Panc1 (cell line): ENCODE results near the gene INPP5A. TPM values are rescaled to one million over a fixed set of nuclear protein-coding genes. Genes with fewer than 3 reads are reported as not detected.

Source experiments
- ATAC-seq: fragments of 200-7000 bp; cut with Tn5 transposase; 2 replicates; pipeline ENCODE4 v1.9.1; 2020; ENCODE audit warnings: mild to moderate bottlenecking, moderate library complexity
- BruUV-seq: library from RNA; stranded (reverse); fragments of 400-500 nt; replicated peaks from 2 replicates; lab custom pipeline; 2021; lab: Mats Ljungman, UMichigan
- CTCF ChIA-PET: fragments of 300-600 bp; sonication (Branson Sonifier 250); formaldehyde crosslinking; loops from one replicate; lab custom pipeline; 2022; ENCODE audit warnings: antibody characterized with exemption; lab: Charles Lee
- POLR2A ChIA-PET: fragments of 300-600 bp; sonication (Branson Sonifier 250); formaldehyde crosslinking; loops from one replicate; lab custom pipeline; 2022; ENCODE audit warnings: antibody characterized with exemption; lab: Charles Lee
- DNase-seq: peaks from one replicate; pipeline ENCODE4 v3.0.0-alpha.2; 2010; ENCODE audit warnings: low read depth, low spot score
- H3K27ac ChIP-seq: 2 replicates; pipeline ENCODE4 v1.5.1; 2011; ENCODE audit warnings: mild to moderate bottlenecking, low read length, inconsistent platforms
- H3K27me3 ChIP-seq: fragments of 200-500 bp; sonication (Bioruptor generic); 2 replicates; pipeline ENCODE4 v1.6.0; 2014; ENCODE audit warnings: low read length, inconsistent platforms; ENCODE audit not compliant: control insufficient read depth, insufficient read depth
- H3K36me3 ChIP-seq: fragments of 200-500 bp; sonication (Bioruptor generic); 2 replicates; pipeline ENCODE4 v1.5.1; 2014; ENCODE audit warnings: inconsistent platforms, mild to moderate bottlenecking, low read length, moderate library complexity; ENCODE audit not compliant: control insufficient read depth, insufficient read depth
- H3K4me1 ChIP-seq: 2 replicates; pipeline ENCODE4 v1.5.1; 2011; ENCODE audit warnings: inconsistent platforms, mild to moderate bottlenecking, low read length, moderate library complexity; ENCODE audit not compliant: control insufficient read depth, insufficient read depth
- H3K4me3 ChIP-seq, 2 experiments: 2 replicates each; pipeline ENCODE4 v1.5.1; 2011 to 2012; ENCODE audit warnings: low read depth in 2 of 2, low read length in 2 of 2, mild to moderate bottlenecking in 2 of 2, inconsistent platforms in 1 of 2, moderate library complexity in 1 of 2
- H3K9me3 ChIP-seq: fragments of 200-500 bp; sonication (Bioruptor generic); 2 replicates; pipeline ENCODE4 v1.5.1; 2014; ENCODE audit warnings: low read depth, mild to moderate bottlenecking, inconsistent platforms, low read length, moderate library complexity; ENCODE audit not compliant: control insufficient read depth, insufficient read depth
- POLR2AphosphoS5 ChIP-seq: IDR thresholded peaks from 2 replicates; pipeline ENCODE4 v1.6.1; 2012; ENCODE audit warnings: mild to moderate bottlenecking, low read depth, low read length, moderate library complexity
- SIN3A ChIP-seq: IDR thresholded peaks from 2 replicates; pipeline ENCODE4 v1.6.1; 2012; ENCODE audit warnings: low read depth, mild to moderate bottlenecking, low read length, moderate library complexity, borderline replicate concordance; ENCODE audit not compliant: insufficient read depth
- TCF7L2 ChIP-seq: IDR thresholded peaks from 2 replicates; pipeline ENCODE4 v1.6.1; 2011; ENCODE audit warnings: mild to moderate bottlenecking, low read depth, low read length, inconsistent platforms
- in situ Hi-C: cut with HindIII; loops from 2 replicates; pipeline ENCODE4 v1.10.0; 2016; ENCODE audit warnings: low sequenced_read_pairs, low pct_unique_long_range_greater_than_20kb
- intact Hi-C: fragments of 100-400 bp; cut with micrococcal nuclease; formaldehyde crosslinking; loops from one replicate; pipeline ENCODE4 v1.10.0; 2022; ENCODE audit not compliant: unreplicated experiment
- total RNA-seq: library from RNA; stranded (reverse); gene quantifications from one replicate; pipeline ENCODE4 v1.2.1, GENCODE V29; 2021; ENCODE audit not compliant: unreplicated experiment
- TF ChIP-seq, protein P1 (sequence below), 2 experiments: IDR thresholded peaks; 2 replicates each; pipeline ENCODE4 v1.6.1; 2011 to 2012; ENCODE audit warnings: low read depth in 2 of 2, control low read depth in 1 of 2, low read length in 1 of 2, mild to moderate bottlenecking in 1 of 2, moderate library complexity in 1 of 2; ENCODE audit not compliant: insufficient read depth in 1 of 2
- TF ChIP-seq, protein P2 (sequence below): fragments of 450-650 bp; IDR thresholded peaks from 2 replicates; pipeline ENCODE4 v1.5.1; 2017; ENCODE audit warnings: mild to moderate bottlenecking

INPP5A gene
- total RNA-seq, 1 experiment from 2014 or later, result 60.0 TPM

DNA sequence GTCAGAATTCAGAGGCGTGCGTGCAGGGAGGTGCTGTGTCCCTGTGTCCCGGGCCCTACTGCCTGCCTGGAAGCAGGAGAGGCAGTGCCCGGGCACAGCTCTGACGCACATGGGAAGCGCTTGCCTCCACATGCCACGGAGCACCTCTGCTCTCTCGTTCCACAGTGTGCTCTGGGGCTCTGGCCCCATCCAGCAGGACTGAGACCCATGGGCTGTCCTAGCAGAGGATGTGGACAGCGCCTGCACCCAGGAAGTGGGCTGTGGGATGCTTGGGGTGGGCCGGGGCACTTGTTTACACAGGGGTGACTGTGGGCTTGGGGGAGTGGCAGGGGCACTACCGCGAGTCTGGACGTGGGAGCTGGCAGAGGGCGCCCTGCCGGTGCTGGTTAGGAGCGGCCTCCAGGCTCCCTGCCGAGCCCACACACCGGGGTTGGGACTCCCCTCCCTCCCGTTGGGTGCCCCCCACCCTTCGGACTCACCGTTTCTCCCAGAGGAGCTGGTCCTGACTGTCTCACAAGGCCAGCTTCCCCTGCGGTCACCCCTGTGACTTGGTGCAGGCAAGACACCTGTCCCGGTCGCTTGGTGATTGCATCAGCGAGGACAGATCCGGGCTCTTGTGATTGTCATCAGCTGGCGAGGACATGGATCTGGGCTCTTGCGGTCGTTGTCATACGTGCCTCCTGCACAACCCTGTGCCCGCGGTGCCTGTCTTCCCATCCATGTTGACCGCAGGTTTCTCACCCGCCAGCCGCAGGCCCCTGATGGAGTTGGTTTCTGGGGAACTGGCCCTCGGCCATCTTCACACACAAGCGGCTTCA is 165.2 kb downstream of the INPP5A start:
- no peaks in the 10 kb centered on the region for H3K4me1 ChIP-seq
- no peak overlapping the region for H3K27ac ChIP-seq
- ATAC-seq, result no peak
- ChIA-PET POLR2A (no interaction called here), CTCF (no interaction called here)
- no peaks in the 10 kb centered on the region for H3K36me3 ChIP-seq
- H3K27me3 ChIP-seq, result no peaks in the 10 kb centered on the region
- intact Hi-C loops (no loop called here), in situ Hi-C loops (no loop called here)
- no peak for DNase-seq
- no TSS peak for BruUV-seq
- TF ChIP-seq TCF7L2, result no peak
- TF ChIP-seq POLR2AphosphoS5, result no peak
- TF ChIP-seq, protein P1, sequence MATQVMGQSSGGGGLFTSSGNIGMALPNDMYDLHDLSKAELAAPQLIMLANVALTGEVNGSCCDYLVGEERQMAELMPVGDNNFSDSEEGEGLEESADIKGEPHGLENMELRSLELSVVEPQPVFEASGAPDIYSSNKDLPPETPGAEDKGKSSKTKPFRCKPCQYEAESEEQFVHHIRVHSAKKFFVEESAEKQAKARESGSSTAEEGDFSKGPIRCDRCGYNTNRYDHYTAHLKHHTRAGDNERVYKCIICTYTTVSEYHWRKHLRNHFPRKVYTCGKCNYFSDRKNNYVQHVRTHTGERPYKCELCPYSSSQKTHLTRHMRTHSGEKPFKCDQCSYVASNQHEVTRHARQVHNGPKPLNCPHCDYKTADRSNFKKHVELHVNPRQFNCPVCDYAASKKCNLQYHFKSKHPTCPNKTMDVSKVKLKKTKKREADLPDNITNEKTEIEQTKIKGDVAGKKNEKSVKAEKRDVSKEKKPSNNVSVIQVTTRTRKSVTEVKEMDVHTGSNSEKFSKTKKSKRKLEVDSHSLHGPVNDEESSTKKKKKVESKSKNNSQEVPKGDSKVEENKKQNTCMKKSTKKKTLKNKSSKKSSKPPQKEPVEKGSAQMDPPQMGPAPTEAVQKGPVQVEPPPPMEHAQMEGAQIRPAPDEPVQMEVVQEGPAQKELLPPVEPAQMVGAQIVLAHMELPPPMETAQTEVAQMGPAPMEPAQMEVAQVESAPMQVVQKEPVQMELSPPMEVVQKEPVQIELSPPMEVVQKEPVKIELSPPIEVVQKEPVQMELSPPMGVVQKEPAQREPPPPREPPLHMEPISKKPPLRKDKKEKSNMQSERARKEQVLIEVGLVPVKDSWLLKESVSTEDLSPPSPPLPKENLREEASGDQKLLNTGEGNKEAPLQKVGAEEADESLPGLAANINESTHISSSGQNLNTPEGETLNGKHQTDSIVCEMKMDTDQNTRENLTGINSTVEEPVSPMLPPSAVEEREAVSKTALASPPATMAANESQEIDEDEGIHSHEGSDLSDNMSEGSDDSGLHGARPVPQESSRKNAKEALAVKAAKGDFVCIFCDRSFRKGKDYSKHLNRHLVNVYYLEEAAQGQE (IDR thresholded peaks at IDR 0.05; ENCODE audit: insufficient read depth in 1 of 2, low read depth in 2 of 2, low read length in 1 of 2), result no peak
- TF ChIP-seq, protein P2, sequence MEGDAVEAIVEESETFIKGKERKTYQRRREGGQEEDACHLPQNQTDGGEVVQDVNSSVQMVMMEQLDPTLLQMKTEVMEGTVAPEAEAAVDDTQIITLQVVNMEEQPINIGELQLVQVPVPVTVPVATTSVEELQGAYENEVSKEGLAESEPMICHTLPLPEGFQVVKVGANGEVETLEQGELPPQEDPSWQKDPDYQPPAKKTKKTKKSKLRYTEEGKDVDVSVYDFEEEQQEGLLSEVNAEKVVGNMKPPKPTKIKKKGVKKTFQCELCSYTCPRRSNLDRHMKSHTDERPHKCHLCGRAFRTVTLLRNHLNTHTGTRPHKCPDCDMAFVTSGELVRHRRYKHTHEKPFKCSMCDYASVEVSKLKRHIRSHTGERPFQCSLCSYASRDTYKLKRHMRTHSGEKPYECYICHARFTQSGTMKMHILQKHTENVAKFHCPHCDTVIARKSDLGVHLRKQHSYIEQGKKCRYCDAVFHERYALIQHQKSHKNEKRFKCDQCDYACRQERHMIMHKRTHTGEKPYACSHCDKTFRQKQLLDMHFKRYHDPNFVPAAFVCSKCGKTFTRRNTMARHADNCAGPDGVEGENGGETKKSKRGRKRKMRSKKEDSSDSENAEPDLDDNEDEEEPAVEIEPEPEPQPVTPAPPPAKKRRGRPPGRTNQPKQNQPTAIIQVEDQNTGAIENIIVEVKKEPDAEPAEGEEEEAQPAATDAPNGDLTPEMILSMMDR, result no peak
- no peak for TF ChIP-seq SIN3A
- peaks cover 13% of the 10 kb centered on the region for H3K9me3 ChIP-seq
- H3K4me3 ChIP-seq, result no peak overlapping the region

DNA sequence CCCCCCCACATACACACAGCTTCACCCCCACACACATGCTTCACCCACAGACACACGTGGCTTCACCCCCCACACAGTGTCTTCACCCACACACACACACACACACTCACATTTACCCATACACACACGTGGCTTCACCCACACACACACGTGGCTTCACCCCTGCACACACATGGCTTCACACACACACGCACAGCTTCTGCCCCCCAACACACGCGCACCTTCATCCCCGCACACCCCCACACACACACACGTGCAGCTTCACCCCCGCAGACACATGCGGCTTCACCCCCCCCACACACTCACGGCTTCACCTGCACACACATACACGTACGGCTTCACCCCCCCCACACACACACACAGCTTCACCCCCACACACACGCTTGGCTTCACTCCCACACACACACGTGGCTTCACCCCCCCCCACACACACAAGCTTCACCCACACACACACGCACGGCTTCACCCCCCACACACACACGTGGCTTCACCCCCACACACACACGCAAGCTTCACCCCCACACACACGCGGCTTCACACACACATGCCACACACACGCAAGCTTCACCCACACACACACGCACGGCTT is 165.9 kb downstream of the INPP5A start:
- DNase-seq (no peak), ATAC-seq (no peak)
- H3K4me1 ChIP-seq, result no peaks in the 10 kb centered on the region
- CTCF ChIA-PET, result no interaction called here
- no peaks in the 10 kb centered on the region for H3K36me3 ChIP-seq
- no peaks in the 10 kb centered on the region for H3K27me3 ChIP-seq
- peaks cover 13% of the 10 kb centered on the region for H3K9me3 ChIP-seq
- no peak overlapping the region for H3K27ac ChIP-seq
- POLR2A ChIA-PET, result no interaction called here
- H3K4me3 ChIP-seq, result no peak overlapping the region
- TF ChIP-seq SIN3A, result no peak
- TF ChIP-seq TCF7L2, result no peak
- TF ChIP-seq, protein P2, result no peak
- no peak for TF ChIP-seq POLR2AphosphoS5
- TF ChIP-seq, protein P1 (IDR thresholded peaks at IDR 0.05; ENCODE audit: insufficient read depth in 1 of 2, low read depth in 2 of 2, low read length in 1 of 2), result no peak
- intact Hi-C loops, result no loop called here
- in situ Hi-C loops, result no loop called here
- BruUV-seq, result no TSS peak
